NCI-H526 (cell line): ENCODE results near the gene SHTN1.

Source experiments
- DNase-seq, 2 experiments: peaks; one replicate each; lab custom pipeline; 2025; lab: John Stamatoyannopoulos, UW

SHTN1 gene

DNA sequence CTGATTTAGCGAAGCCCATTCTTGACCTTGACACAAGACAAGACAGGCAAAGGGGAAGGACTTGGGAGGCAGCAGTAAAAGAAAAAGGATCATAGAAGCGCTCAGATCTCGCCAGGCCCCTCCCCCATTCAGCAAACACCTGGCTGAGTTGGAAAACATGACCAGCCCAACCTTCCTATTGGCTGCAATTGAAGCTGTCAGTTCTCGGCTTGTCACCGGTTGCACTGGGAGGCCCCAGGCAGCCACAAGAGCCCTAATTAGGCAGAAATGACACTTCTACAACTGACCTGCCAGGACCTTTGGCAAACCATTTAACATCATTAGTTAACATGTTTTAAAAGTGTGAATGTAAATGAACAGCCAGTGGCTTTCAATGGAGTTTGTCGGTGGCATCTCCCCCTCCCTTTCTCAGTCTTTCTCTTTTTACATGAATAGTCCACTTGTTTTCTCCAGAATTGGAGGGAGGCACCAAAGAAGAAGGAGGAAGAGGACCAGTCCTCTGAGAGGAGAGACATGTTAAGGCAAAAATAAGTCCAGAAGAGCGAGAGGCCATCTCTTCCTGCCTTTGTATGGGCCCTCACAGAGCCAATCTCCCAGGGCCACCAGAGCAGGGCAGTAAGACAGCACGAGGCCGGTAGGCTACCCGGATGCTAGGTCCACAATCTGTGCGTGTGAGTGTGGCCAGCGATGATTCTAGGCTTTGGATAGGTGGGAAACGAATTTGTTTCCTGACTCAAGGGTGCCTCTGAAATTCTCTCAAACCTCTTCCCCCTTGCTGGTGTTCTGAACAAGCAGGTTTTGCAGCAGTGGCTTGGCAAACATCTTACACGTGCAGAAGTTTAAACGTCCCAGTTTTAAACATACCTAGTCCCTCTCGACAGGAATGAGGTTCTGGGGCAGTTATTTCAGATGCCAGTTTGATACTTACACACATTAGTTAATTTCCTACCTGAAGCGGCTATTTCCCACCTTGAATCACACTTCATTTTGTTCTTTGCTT is 170.7 kb downstream of the SHTN1 start:
- no peak for DNase-seq

DNA sequence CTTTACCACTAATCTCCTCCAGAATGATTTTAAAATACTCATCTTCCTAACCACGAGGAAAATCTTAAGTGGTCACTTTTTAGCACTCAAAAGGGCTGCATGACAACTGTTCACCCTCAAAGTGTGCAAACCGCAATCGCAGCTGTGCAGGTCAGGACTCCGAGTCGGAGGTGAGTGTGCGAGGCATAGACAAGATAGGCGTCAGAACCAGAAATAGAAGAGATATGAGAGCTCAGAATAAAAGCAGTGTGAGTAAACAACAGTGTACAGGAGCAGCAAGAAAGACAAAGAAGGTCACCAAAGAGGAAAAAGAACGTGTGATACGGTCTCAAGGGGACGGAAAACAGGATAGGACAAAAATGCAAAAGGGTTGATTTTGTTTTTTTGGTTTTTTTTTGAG is 173.2 kb downstream of the SHTN1 start:
- DNase-seq: no peak
